Measurements from ENCODE around the gene TRAPPC12.

Gene TRAPPC12

DNA sequence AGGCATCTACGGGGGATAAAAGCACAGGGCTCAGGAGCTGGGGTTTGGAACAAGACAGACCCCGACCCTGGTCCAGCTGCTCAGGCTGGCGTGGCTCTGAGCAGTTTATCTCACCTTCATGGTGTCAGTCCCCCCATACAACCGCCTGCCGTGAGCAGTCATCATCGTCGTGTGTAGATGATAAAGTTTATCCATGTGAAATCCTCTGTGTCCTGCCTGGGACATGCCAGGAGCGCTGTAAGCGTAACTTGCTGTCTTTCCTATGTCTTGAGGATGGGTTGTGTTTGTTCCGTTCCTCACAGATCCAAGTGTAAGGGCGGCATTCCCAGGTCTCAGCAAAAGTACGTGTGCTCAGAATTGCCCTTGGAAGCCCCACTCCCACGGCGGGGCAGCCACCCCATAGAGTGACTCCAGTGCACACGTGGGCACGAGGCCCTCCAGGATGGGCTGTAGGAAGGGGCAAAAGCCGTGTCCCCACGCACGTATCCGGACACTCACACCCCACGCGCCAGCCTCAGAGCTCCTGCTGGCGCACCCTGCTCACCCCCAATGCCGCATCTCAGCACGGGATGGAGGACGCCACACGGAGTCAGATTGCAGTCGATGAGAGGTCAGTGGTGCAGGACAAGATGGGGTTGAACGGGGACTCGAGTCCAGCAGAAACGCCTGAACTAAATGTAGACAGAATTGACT is 88.9 kb downstream of the TRAPPC12 start:
- no peak for DNase-seq (ENCODE audit: low read depth in 2 of 2)

DNA sequence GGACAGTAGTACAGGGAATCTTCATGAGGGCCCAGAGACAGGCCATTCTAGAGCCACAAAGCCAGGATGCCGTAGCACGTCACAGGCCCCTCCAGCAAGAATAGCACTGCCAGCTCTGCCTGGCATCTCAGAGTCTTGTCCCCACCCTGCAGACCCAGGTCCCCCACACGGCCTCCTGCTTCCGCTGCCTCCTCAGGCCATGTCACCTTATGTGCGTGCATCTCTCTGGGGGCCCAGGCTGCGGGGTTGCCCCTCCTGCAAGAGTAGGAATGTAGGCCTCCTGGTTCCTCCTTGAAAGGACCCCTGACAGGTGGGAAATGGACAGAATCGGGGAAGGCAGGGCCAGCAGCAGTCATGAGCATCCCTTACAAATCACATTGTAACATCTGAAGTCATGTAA is 90.0 kb downstream of the TRAPPC12 start:
- DNase-seq (ENCODE audit: low read depth in 2 of 2): no peak

DNA sequence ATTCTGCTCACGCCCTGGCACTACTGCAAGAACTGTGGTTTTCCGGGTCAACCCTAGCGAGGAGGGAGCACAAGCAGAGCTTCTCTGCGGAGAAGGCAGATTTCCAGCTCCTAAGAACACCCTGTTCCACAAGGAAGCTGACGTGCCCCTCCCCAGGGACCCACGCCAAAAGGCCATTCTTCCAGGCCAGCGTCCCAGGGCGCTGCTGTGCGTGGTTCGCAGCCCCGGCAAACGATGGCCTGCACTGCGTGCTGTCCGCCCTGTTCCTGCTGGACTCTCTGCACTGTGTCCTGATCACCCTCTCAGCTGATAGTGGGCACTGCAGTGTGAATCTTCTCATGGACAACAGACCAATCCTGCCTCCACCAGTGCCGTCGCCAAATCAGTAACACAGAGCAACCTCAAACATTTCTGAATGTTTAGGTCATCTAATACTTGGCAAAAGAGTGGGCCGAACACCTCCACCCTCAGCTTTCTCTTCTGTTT is 90.7 kb downstream of the TRAPPC12 start:
- no peak for DNase-seq (ENCODE audit: low read depth in 2 of 2)

DNA sequence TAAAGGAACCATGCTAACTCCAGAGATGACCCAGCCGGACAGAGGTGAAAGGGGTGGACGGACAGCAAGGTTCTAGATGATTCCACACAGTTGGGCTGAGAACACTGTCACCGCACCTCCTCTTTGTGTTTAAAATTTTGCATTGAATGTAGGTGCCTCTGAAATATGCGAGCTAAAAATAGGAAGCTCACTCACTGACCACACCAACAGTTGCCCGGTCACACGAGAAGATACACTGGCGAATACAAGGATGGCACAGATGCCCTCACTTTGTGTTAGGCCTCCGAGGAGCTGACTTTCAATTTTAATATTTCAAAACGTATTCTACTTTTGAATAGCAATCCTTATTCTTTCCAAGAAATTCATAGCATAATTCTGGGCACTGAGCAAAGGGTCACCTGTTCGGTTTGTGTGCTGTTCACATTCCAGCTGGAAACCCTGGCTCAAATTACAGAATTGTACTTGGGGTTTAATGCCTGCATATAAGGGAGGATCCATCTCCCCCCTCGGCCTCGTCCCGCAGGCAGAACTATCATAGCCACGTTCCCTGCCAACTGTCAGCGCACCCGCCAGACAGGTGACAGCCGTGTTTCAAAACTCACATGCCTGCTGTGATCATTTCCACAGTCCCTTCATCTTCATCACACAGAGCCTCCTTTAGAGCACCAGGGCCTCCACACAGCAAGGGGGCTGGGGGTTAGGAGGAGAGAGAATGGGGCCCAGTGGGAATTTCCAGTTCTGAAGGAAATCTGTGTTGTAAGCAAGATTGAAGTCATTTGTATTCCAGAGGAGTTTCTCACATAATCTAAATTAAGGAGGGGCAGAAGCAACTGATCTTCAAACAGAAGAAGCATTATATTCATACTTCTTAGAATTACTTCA is 91.6 kb downstream of the TRAPPC12 start:
- no peak for DNase-seq (ENCODE audit: low read depth in 2 of 2)

DNA sequence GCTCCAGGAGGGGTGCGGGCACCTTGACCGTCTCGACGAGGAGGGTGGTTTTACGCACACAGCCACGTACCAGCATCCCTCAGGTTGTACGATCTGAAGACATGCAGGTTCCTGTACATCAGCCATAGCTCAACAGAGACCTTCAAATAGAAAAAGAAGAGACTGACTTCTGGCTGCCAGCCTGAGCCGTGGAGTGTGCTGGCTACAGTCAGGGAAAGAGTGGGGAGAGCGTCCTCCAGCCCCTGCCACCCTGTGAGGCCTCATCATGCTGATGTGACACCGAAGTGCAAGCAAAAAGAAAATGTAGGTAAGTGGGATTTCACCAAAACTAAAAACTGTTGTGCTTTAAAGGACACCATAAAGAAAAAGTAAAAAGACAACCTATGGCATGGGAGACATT is 92.8 kb downstream of the TRAPPC12 start:
- no peak for DNase-seq (ENCODE audit: low read depth in 2 of 2)

DNA sequence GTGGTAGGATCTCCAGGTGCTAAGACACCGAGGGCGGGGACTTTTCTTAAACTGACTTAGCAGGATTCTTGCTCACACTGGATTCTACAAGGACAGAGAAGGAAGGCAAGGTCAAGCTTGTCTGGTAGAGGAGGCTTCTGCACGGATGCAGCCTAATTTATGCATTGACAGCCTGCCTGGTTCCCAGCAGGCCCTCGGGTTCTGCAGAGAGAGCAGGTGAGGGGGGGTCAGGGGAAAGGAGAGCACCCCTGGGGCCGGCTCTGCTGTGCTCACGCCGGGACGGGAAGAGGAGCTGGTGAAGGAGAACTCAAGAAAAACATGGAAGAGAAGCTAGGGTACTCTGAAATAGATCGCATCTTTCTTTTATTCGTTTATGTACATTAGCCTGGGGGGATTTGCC is 93.5 kb downstream of the TRAPPC12 start:
- no peak for DNase-seq (ENCODE audit: low read depth in 2 of 2)

DNA sequence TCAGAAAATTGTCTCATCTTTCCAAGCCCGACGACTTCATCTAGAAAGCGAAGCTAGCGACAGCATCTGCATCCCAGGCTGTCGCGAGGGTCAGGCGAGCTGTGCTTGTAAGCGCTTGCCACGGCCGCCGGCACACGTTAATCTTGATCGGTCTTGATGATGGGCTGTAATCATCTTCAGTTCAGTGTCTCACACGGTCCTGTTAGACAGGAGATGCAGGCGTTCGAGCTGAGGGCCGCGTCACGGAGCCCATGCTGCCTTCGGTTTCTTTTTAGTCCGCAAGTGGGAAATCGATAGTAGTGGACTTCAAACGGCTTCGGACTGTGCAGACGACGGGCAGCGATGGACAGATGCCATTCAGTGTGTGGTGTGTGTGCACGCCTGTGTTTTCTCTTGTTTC is 96.3 kb downstream of the TRAPPC12 start:
- no peak for DNase-seq (ENCODE audit: low read depth in 2 of 2)

DNA sequence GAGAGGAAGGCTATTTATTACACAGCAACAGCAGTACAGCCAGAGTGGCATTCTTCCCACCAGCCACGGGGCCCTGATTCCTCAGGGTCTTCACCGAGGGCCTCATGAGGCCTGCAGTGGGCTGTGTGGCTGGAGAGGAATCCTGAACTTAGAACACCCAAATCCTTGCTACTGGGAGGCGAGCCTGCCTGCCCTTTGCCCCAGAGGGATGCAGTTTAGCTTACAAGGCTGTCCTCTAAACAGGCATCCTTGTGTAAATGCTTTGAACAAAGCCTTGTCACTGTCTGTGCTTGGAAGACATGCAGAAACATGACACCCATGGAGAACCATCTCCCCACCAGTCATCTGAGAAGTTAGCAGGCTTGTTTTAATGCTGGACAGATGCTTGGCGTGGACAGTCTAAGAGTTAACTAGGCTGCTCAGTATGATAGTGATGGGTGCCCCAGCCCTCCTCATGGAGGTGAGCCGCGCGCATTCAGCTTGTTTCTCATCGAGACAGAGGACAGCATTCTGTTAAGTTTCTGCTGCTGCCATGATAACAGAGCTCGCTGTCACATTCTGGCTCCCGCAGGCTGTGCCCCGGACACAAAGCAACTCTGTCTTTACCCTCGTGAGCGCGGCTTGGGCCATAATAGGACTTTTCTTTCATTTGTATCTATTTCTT is 97.0 kb downstream of the TRAPPC12 start:
- DNase-seq (ENCODE audit: low read depth in 2 of 2): no peak

DNA sequence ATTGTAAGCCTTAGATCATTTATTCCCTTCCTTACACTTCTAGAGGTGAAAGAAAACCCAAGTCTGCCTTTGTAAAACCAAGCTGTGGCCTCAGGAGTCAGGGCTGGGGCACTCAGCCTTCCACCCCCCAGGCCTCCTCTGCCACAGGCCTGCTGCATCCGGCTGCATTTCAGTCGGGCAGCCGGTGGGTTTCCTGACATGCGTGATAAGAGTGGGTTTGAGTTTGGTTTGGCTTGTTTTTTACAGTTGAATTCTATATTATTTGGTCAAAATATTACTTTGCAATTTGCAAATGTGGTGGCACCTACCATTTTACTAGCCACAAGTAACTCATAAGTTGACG is 97.5 kb downstream of the TRAPPC12 start:
- DNase-seq (ENCODE audit: low read depth in 2 of 2): no peak

DNA sequence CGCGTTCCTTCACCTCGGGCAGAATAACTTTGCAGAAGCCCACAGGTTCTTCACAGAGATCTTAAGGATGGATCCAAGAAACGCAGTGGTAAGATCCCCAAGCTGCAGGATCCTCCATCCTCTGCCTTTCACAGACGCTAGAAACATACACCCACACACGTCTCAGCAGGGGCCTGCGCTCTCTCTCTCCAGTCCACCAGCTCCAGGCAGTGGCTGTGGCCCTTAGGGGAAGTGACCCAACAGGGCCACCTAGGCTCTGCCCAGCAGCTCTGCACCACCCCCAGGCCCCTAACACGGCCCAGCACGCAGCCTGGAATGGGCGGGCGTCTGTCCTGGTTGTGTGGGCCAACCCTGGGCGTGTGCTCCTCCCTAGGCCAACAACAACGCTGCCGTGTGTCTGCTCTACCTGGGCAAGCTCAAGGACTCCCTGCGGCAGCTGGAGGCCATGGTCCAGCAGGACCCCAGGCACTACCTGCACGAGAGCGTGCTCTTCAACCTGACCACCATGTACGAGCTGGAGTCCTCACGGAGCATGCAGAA is 99.4 kb downstream of the TRAPPC12 start:
- DNase-seq (ENCODE audit: low read depth in 2 of 2): no peak

DNA sequence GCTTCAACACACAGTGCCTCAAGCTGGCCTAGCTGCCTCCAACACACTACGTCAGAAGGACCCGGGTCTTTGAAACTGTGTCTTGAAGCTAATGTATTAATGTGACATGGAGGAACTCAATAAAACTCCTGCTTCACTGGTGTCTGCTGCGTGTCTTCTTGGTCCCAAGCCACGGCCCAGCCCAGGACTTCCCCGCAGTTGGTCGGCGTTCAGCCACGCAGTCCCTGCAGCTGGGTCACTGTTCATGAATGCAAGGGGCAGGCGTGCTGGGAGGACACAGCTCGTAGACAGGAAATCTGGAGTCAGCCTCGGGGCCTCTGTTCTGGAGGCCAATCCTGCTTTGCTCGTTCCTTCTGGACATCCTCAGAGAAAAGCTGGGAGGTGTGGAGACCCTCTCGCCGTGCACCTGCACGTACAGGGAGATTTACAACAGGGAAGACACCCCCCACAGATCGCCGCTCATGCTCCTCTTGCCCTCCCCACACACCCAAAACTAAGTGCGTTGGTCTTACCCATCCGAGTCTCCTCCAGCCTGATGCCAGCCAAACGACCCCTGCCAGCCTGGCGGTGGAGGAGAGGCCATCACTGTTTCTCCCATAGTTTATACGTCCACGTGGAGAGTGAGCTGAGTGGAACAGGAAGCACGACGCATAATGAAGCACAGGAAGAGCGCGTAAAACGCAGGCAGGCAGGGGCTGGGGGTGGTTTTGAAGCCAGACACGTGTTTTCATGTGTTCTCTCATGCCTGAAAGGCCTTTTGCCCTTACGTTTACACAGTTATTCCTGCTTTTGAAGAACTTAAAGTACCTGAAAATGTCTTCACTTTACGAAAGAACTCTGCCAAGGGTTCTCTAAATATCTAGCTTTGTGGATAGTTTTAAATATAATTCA is 100.2 kb downstream of the TRAPPC12 start:
- no peak for DNase-seq (ENCODE audit: low read depth in 2 of 2)

DNA sequence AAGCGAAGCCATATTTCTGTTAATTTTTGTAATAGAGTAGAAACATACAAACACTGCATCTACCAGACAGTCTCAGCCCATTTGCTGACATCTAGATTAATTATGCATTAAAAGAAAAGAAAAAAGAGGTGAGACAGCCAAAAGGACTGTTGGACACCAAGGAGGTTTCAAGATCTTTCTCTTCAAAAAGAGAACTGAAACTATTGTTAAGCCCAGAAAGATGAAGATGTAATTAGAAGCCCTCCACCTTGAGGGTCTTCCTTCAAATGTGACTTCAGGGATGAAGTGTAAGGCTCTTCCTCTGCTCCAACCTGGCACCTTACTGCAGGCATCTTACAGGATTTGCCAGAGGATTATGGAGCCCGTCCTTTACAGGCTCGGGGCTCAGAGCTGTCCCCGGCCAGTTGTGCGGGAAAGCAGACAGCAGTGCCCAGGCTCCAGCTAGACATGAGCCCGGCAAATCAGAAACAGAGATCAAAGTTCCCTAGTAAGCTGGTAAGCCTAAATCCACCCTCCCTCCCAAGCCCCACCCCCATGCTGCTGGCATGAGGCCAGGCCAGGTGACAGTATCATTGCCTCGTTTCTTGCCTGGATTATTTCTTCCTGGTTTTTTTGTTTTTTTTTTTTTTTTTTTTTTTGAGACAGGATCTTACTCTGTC is 101.0 kb downstream of the TRAPPC12 start:
- no peak for DNase-seq (ENCODE audit: low read depth in 2 of 2)

DNA sequence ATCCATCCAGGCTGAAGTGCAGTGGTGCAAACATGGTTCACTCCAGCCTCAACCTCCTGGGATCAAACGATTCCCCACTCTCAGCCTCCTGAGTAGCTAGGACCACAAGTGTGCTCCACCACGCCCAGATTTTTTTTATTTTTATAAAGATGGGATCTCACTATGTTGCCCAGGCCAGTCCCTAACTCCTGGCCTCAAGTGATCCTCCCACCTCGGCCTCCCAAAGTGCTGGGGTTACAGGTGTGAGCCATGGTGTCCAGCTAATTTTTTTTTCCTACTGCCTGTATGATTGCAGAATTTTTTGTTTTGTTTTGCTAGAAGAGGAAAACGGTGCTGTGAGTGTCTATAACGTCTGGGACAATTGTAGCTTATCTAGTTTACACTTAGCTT is 101.5 kb downstream of the TRAPPC12 start:
- DNase-seq (ENCODE audit: low read depth in 2 of 2): no peak

DNA sequence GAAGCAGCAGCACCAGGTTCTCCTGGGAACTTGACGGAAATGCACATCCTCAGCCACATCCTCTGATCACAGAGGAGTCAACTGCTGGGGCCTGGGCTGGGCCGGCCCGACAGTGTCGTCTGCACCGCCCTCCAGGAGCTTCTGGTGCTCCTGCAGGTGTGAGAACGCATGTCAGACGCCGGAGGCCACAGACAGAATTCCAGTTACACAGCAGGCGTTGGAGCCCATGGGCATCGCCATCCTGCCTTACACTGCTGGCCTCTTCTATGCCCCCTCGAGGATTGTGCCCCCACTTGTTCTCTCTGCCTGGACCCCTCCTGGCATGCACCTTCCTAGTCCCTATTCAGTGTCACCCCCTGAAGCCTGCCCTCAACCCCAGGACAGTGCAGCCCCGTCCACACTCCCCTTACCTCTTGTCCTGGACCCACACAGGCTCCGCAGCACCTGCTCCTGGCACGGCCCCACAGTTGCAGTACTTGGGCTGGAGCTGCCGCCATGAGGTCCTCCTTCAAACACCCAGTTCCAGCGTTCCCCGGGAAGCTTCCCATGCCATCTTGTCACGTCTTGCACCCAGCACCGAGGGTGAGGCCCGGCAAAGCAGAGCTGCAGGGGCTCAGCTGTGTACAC is 102.4 kb downstream of the TRAPPC12 start:
- DNase-seq (ENCODE audit: low read depth in 2 of 2): no peak

DNA sequence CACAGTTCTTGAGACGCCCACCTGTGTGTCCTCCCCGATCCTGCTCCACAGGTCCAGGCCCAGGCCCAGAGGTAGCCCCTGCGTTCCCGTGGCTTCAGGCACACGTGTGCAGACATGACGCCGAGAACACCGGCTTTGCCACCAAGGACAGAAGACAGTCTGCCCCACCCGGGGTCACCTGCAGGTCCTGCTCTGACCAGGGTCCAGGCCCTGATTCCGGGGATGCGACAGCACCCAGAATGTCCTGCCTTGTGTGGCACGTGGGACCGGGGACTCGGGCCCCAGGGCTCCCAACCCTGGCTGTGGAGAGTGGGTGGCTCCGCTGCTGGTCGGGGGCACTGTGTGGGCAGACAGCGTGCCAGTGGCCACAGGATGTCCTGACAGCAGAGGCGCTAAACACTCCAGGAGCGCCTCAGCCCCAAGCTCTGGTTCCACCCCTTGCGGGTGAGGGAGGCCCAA is 102.9 kb downstream of the TRAPPC12 start:
- no peak for DNase-seq (ENCODE audit: low read depth in 2 of 2)

DNA sequence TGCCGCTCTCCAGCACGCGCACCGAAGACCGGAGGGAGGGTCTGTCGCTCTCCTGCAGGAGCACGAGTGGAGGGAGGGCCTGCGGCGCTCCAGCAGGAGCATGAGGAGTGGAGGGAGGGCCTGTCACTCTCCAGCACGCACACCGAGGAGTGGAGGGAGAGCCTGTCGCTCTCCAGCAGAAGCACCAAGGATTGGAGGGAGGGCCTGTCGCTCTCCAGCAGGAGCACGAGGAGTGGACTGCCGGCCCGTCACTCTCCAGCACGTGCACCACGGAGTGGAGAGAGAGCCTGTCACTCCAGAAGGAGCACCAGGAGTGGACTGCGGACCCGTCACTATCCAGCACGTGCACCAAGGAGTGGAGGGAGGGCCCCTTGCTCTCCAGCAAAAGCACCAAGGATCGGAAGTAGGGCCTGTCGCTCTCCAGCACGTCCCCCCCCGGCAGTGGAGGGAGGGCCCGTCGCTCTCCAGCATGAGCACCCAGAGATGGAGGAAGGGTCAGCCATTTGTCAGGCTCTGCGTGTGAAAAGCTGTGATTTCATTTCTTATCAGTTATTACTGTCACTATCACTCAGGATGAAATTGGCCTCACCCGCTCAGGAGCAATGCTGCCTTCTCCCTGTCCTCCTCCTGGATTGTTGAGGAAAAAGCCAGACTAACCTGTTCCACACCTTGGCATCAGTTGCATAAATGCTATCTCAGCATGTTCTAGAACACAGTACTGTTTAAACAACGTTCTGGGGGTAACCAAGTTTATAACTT is 103.9 kb downstream of the TRAPPC12 start:
- DNase-seq (ENCODE audit: low read depth in 2 of 2): no peak

DNA sequence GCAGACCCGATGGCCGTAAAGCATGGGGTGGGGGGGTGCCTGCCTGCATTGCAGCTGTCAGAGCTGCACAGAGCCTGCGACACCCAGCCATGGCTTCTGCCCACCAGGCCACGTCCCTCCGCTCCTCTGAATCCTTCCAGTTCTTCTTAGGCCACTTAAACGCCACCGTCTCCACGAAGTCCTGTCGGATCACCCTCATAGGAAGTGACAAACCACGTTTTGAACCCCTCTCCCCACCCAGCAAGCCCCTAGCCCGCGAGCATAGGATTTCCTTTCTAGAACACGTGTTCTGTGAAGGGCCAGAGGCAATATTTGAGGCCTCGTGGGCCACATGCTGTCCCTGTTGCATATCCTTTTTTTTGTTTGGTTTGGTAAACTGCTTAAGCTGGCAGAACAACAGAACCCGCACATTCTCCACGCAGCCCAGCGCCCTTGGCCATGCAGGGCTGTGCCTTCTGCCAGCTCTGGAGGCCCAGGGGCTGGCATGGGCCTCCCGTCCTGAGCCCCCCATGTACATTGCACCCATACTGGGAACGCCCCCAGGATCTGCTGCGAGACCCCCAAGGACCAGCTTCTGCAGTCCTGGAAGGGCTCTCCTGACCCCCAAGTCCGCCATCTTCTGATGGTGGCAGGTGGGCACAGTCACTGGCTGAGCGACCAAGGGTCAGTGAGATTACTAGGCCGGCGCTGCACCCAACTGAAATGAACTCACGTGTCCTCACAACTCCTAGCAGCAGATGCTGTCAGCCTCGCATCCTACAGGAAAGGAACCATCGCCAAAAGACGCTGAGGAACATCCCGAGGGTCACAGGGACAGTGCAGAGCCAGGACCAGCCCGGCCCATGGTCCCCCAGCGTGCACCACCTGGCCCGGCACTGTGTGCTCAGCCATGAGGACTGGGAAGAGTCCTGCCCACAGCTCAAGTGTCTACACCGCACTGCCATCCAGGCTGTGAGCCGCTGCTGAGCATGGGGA is 104.8 kb downstream of the TRAPPC12 start:
- DNase-seq (ENCODE audit: low read depth in 2 of 2): no peak

DNA sequence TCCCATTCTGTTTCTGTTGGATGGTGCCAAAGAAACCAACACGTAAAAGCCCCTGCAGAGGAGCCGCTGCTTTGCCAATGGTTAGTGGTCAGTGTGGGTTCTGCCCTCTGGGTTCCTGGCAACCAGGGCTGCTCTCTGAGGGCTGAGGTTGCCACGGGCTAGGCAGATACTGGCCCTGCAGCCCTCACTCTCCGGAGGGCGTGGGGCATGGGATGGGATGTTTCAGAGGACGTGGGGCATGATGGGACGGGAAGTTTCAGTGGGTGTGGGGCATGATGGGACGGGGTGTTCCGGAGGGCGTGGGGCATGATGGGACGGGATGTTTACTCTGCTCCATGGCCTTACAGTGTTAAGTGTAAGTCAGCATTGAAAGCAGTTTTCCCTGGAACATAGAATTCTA is 105.7 kb downstream of the TRAPPC12 start:
- DNase-seq (ENCODE audit: low read depth in 2 of 2): no peak
